Endometrium (tissue), 2 donors: ENCODE data around the gene COL4A1.

Source experiments
- FAIRE-seq: peaks from 2 replicates; lab custom pipeline; 2012; peaks lifted over from hg19 to GRCh38; lab: Jason Lieb, UNC
- donor health status: control.
- donor health status: control.

Gene COL4A1

GRCh38 chr13:110193491-110193890 is 113.5 kb downstream of the COL4A1 start:
- no peak for FAIRE-seq

GRCh38 chr13:110192472-110192871 is 114.5 kb downstream of the COL4A1 start:
- no peak for FAIRE-seq

DNA sequence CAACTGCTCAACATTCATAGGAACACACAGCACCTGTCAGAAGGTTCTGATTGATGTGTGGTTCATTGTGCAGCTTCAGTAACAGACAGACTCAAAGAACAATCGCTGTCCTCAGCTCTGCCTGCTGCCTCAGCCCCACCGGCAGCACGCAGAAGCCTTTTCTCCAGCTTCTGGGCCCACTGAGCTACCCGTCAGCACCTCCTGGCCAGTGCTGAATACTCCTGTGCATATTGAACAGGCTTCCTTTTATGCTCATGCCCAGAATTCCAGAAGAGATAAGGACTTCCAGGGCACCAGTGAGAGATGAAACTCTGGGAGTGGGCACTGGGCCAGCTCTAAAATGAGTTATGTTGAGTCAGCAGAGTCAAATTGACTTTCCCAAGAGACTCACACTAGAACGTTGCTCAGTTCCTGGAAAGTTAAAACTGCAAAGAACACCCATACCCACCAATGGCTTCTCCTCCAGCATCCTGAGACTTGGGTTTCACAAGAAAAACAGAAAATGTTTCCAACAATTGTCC is 119.3 kb downstream of the COL4A1 start:
- FAIRE-seq: no peak

DNA sequence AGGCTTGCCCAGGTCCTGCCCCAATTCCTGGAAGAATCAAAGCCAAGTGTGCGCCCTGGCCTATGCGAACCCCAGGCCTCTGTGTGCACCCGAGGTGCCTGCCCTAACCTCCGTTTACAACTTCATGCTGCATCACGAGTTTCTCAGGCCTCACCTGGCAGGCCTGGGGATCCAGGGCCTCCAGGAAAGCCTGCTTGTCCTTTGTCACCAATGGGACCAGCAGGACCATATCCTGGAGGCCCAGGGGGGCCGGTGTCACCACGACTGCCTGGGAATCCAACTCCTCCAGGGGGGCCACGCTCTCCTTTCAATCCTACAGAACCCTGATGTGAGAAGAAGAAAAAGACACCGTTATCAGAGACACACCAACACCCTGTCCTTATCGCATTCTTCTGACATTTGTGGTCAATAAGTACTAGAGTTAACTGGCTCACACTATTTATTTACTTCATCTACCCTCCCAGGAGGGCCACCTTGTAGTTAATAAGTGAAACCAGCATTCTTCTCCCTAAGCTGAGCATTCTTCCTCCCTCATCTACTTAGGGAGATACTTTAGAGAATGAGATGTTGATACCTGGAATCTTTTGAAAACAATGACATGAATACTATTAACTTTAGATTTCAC is 120.6 kb downstream of the COL4A1 start:
- no peak for FAIRE-seq

DNA sequence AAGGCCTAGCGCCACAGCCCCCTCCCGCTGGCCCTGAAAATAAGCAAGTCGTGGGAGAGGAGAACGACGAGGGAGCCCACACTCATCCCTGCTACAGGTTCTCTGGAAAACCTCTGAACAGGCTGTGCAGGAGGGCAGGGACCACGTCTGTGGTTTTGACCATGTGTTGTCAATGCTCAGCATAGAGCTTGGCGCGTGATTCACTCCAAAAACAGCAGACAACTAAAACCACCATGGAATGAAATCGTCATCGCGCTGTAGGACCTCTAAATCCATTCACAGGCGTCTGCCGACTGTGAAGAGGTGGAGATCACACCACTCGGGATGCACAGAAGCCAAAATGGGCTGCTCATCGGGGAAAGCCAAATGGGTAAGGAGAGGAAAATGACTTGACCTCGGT is 121.3 kb downstream of the COL4A1 start:
- no peak for FAIRE-seq

- FAIRE-seq: no peak
Observed at GRCh38 chr13:110183910-110184309, 123.0 kb downstream of the COL4A1 start.

GRCh38 chr13:110182461-110182860 is 124.5 kb downstream of the COL4A1 start:
- FAIRE-seq: no peak

GRCh38 chr13:110182003-110182402 is 125.0 kb downstream of the COL4A1 start:
- no peak for FAIRE-seq

DNA sequence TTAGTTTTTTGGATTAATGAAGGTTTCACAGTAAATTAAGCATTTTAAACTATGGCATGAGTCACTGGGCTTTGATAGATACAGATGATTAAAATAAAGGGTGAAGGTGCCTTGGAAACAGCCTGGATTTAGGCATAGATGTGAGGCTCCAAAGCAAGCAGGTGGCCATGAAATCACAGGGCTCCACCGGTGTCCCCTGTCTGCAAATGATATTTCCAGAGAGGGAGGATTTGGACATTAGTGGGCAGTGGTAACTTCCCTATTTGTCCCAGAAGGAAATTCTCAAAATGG is 127.2 kb downstream of the COL4A1 start:
- FAIRE-seq: no peak

DNA sequence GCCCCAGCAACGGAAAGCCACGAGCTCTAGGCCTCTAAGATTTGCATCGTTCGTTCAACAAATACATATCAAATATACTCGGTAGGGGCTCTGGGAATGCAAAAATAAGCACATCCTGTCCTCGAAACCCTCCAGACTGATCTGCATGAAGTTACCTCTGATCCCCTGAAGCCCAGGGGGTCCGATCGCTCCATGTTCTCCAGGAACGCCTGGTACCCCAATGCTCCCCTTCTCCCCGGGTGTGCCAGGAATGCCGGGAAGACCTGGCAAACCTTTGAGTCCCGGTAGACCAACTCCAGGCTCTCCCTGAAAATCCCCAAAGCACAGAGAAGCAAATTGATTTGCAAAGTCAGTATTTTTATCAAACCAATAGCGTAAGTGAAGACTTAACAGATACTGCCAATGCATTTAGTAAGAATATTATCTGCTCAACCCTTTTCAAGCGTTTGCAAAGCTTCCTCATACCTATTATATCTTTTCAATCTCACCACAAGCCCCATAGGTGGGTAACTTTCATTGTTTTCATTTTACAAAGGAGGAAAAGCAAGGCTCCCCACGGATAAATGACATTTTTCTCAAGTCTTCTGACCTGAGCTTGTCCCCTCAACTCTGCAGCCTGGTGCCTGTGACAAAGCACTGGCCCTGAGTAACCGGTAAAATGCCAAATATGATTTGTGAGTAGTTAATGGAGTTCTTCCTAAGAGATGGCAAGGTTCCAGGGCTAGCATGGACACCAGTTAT is 127.7 kb downstream of the COL4A1 start:
- FAIRE-seq: no peak

DNA sequence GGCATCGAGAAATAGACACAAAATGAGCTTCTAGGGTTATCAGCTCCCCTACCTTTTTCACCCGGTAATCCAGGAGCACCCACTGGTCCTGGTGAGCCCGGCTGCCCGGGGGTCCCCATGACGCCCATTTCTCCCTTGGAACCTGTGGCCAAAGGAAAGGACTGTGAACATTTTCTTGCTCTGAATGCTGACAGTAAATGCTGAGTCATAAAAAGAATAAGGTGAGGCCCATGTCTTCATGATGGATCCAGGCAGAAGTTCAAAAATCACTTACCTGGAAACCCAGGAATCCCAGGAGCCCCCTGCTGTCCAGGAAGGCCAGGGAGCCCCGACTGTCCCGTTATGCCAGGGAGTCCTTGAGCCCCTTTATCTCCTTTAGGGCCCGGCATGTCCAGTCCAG is 129.2 kb downstream of the COL4A1 start:
- no peak for FAIRE-seq

DNA sequence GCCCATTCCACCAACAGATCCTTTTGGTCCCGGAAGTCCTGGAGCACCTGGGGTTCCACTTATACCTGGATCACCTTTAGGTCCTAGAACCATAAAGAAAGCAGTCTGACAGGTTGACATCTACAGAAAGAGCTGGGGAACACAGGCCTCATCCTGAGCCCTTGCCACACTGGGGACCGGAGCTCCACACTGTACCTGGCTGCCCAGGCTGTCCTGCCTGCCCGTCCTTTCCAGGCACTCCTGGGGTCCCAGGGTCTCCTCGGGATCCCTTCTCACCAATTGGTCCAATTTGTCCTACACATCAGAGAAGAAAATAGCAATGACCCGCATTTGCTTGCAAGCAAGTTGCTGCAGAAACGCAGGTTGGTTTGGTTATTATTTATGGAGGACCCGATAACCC is 130.5 kb downstream of the COL4A1 start:
- FAIRE-seq: no peak

- no peak for FAIRE-seq
Observed at GRCh38 chr13:110173247-110173818, 133.6 kb downstream of the COL4A1 start.

DNA sequence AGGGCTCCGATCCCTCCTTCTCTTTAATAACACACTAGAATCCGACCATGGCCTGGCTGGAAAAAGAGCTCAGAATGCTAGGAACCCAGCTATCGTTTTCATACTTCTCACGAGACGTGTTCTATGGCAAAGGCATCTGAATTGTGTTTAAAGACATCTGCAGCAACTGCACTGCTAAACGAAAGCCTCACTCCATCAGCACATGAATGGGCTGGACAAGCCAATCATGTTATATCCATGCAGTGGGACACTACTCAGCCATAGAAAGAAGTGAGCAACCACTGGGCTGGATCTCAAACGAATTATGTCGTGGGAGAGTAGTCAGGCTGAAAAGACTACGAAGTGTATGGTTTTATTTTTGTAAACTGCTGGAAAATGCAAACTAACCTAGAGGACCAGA is 136.1 kb downstream of the COL4A1 start:
- no peak for FAIRE-seq

- no peak for FAIRE-seq
Observed at GRCh38 chr13:110170020-110170790, 136.8 kb downstream of the COL4A1 start.

GRCh38 chr13:110168999-110169933 is 137.7 kb downstream of the COL4A1 start:
- FAIRE-seq: no peak

- no peak for FAIRE-seq
Observed at GRCh38 chr13:110166598-110166997, 140.4 kb downstream of the COL4A1 start.

DNA sequence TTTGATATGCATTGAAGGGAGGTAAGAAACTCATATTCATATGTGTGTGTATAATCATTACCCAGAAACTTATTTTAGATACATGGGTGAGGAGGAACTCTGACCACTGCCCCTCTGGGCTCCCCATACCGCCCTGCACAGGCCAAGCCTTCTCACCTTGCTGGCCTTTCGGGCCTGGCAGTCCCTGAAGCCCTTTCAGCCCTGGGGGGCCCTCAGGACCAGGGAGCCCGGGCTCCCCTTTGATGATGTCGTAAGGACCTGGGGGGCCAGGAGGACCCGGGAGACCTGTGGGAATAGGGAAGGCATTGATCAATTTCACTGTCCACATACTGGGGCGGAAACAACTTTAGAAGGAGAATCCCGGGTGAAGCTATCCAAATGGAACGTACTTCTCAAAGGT is 142.3 kb downstream of the COL4A1 start:
- FAIRE-seq: no peak

DNA sequence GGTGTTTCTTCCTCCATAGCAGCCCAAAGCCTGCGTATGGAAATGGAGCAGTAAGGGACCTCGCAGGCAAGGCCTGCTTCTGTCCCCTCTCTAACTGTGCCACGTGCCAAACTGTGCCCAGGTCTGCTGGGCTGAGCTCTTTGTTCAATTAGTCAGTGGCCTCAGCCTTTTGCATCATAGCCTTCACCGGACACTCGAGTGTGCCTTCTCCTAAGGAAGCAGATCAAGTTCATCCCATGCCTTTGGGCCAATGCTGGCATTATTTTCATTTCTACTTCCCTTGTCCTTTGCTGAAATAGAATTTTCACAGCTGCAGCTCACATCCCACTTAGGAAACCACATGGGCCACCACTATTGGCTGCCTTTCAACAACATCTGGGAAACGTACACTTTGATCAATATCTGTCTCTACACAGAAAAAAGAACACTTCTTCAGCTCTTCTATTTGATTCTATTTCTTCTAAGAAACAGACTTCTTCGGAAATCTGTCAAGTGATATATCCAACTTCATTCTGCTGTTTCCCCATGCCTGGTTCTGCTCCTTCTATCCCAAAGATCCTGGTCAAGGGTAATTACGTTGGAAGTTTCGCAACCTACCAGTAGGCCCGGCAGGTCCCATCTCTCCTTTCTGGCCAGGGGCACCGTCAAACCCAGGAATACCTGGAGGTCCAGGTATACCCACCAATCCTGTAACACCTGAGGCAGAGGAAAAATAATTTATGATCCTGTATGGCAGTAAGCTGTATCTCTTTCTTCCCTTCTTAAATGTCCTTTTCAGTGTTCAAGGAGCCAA is 143.9 kb downstream of the COL4A1 start:
- no peak for FAIRE-seq

GRCh38 chr13:110162053-110162452 is 144.9 kb downstream of the COL4A1 start:
- FAIRE-seq: no peak
